Stimulated activated CD8-positive, alpha-beta memory T cell treated with anti-CD3 and anti-CD28 coated beads, Interleukin-12 subunit alpha, Interleukin-12 subunit beta, amount 100 ng/mL, for 24 hours (primary cell): Measurements from ENCODE around the gene GRHL3.

Source experiments
- DNase-seq: peaks from one replicate; pipeline ENCODE4 v3.0.0-alpha.2; 2020; ENCODE audit errors: extremely low read depth

GRHL3 gene

GRCh38 chr1:24293392-24294227, 25.5 kb upstream of the GRHL3 start:
- DNase-seq = no peak

DNA sequence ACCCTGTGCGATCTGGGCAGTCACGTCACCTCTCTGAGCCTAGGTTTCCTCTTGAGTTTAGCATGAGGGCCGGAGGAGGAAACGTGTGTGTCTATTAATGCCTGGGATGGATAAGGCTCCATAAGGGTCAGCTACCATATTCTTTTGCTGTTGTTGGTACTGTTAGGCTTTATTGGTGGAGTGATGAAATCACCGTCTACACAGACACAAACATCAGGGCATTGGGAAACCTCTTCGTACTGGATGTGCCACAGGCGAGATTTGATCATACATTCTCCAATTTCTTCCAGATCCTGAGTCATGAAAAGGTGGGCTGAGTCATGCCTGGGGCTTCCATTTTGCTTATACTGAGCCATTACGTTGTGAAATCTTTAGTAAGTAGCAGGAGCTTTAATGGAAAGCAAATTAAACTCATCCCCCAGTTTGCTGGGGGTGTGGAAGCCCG, 24.9 kb upstream of the GRHL3 start:
- no peak for DNase-seq

- DNase-seq = no peak
Observed at GRCh38 chr1:24294716-24295371, 24.3 kb upstream of the GRHL3 start.

DNA sequence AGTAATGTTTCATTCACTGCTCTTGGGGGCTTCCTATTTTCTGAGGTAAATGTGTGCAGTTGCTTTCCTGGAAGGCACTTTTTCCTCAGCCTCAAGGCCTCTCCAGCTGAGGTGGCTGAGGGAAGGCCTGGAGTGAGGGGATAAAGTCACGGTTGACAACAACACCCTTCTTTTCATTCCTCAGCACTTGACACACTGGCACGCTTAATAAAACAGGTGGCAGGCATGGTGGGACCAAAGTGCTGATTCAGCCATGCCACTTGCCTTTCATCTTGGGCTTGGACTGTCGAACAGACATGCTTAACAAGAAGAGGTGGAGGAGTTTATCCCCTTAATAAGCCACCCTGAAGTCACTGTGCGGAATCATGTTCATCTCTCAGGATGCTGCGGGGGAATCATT, 23.6 kb upstream of the GRHL3 start:
- no peak for DNase-seq

- no peak for DNase-seq
Observed at GRCh38 chr1:24297187-24297851, 21.8 kb upstream of the GRHL3 start.

DNA sequence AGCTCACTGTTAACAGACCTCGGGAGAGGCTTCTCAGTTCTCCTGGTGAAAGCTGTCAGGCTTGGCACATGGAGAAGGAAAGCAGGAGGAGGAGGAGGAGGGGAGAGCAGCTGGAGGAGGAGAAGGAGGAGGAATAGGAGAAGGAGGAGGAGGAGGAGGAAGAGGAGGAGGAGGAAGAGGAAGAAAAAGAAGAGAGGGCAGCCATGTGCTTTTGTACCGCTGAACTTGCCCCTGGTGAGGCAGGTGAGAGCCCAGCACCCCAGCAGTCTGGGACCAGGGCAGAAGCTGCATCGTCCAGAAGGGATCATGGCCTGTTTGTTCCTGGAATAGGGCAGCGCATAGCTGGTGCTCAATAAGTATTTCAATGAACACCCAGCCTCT, 21.3 kb upstream of the GRHL3 start:
- no peak for DNase-seq

GRCh38 chr1:24298606-24299005, 20.6 kb upstream of the GRHL3 start:
- no peak for DNase-seq

- no peak for DNase-seq
Observed at GRCh38 chr1:24299901-24300300, 19.3 kb upstream of the GRHL3 start.

DNA sequence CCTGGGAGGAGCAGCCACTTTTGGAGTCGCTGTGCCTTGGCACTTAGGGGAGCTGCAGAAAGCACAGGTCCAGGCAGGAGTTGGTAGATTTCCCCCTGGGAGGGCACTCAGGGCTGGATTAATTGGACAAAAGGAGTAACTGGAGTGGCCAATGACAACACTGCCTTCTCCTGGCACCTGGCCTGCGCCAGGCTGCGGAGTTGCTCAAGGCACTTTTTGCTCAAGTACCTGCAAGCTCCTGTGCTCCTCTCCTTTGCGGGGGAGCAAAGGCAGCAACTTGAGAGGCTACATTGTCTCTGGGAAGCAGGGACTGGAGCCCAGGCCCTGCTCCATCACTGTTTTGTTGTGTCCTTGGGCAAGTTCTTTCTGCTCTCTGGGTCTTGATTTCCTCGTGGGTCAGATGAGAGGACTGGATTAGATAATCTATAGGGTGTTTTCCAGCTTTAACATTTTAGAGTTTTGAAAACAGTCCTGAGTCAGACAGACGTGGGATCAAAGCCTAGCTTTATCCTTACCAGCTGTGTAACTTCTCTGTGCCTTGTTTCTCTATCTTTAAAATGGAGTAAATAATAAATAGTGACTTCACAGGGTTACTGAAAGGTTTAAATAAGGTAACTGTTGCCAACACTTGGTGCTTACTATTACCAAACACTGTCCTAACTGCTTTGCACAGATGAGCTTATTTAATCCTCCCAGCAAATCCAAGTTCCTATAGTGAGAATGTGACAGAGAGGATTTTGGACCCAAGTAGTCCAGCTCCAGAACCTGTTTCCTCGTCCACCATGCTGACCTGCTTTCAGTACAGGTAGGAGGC, 18.0 kb upstream of the GRHL3 start:
- DNase-seq = no peak

- no peak for DNase-seq
Observed at GRCh38 chr1:24301785-24302175, 17.4 kb upstream of the GRHL3 start.

DNA sequence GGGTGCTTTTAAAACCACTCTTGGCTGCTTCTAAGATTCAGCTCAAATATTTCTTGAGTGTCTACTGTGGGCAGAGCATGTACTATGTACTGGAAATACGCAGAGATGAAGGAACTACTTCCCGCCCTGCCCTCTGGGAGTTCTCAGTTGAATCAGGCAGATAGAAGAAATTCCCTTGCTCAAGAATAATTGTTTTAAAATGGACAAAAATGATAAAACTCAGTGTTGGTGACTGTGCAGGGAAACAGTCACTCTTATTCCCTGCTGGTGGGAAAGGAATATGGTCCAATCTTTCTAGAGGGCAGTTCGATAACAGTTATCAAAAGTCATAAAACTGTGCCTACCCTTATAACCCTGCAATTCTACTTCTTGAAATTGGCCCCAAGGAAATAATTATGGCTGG, 16.9 kb upstream of the GRHL3 start:
- no peak for DNase-seq

DNA sequence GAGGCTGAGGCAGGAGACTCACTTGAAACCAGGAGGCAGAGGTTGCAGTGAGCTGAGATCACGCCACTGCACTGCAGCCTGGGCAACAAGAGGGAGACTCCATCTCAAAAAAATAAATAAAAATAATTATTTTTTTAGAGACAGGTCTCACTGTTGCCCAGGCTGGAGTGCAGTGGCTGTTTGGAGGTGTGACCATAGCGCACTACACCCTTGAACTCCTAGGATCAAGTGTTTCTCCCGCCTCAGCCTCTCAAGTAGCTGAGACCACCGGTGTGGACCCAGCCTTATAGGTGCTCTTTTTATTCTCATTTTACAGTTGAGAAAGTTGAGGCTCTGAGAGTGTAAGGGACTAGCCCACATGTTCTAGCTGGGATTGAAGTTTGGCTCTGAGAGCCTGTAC, 15.6 kb upstream of the GRHL3 start:
- DNase-seq = no peak

DNA sequence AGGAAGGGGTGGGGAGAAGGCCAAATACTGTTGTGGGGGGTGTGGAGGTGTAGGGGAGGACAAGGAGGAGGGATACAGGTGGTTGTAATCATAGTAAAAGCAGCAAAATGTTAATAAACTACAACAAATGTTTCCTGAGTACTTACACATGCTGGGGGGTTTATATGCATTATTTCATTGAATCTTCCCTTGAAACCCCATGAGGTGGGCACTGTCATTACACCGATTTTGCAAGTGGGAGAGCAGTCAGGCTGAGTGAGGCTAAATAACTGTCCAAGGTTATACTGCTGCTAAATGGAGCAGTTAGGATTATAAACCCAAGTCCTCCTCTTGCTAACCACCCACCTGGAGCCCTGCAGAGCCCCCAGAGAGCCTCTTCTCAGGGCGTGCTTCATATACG, 14.4 kb upstream of the GRHL3 start:
- no peak for DNase-seq

DNA sequence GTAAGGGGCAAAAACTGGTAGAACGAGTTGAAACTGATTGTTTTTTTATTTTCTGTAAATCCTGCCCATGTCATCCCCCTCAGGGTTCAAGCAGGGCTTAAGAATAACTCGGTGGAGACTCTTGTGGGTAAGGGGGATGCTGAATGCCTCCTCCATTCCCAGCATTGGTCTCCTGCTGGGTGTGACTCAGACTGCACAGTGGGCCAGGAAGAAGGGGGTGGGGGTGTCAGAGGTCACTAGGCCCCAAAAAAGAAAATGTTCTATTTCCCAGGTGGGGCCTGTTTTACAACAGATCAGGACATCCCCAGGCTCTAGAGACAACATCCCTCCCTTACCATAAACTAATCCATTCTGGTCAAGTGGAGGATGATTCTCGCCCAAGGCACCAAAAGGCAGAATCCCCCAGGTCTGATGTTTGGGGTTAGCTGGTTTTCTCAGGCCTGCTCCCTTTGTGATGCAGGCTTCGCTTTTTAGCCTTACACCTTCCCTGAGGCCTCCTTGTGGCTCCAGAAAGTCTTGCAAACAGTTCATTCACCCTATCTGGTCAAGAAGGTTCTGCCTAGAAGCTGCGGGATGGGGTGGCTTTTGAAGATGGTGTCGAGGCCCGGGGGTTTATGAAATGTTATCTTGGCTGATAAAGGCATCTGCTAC, 10.7 kb upstream of the GRHL3 start:
- DNase-seq = no peak

DNA sequence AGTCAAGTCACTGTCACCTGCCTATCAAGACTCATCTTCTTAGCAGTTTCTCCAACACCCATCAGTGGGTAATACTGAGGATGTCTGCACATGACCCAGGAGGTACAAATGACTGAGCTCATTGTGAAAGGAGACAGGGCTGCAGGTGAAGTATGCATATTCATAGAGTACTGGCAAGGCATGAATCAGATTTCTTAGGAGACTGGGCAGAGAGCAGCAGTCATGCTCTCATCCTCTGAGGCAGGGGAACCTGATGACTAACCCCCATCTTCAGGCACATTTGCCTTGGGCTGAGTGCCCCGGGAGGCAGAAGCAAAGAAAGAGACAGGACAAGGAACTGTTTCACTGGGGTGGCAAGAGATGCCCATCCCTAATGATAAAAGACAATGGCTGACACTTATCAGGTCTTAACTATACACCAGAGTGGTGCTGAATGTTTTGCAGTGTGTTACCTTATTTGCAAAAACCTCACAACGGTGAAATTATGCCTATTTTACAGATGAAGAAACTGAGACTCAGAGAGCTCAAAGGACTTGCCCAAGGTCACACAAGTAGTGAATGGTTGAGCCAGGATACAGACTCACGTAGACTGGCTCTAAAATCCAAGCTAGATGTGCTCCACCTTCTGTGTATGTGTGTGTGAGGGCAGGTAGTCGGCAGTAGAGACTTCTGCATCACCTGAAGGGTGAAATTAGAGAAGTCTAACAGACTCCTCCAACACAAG, 9.2 kb upstream of the GRHL3 start:
- no peak for DNase-seq

GRCh38 chr1:24311234-24311633, 7.9 kb upstream of the GRHL3 start:
- no peak for DNase-seq

DNA sequence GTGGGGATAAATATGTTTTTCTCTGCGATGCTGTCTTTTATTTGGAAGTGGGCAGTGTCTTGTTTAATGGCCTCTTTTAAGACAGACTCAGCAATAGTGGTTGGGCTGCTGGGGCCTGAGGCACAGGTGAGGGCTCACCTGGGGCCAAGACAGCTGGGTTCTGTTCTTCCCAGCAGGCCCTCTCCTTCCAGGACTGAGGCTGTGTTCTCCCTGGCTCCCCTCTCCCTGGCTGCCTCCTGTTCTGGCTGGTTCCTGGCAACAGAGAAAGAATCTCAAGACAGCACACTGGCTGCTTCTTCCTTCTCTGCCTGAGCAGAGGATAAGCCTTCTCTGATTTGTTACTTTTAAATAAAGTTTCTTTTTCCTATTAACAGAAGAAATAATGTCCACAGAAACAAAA, 7.4 kb upstream of the GRHL3 start:
- DNase-seq = no peak

- DNase-seq = no peak
Observed at GRCh38 chr1:24315391-24315790, 3.8 kb upstream of the GRHL3 start.

DNA sequence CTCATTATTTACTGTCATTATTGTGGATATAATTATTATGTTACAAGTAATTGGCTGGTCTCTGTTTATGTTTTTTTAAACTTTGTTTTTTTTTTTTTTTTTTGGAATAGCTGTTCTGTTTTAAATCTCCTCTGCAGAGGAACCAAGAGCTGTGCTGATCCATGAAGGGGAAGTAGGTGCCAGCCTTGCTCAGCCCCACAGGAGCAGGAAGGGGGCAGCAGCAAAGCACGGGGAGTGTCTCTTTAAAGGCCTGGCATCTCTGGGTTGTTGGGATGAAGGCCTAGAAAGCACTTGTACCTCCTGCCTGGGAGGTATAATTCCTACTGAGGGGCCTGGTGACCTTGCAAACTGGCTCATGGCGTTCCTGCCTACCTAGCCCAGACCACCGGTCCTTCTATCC, 2.5 kb upstream of the GRHL3 start:
- DNase-seq = no peak

DNA sequence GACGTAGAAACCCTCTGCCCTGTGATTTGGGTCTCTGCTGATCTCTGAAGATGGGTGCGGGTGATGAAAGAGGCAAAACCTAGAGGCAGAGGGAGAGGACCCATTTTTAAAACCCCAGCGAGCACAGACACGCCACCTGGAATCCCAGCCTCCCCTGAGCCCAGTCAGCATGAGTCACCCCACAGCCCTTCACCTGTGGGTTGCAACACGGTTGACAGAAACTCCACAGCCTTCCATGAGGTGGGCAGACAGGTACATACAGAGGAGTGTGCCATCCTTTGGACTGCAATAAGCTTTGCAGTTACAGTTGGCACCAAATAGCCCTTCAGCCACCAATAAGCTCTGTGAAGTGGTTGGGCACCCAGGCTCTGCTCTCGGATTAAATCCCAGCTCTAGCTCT, 2.1 kb upstream of the GRHL3 start:
- DNase-seq = no peak
